Measurements from ENCODE around the gene ZFAND3.

The ZFAND3 gene

DNA sequence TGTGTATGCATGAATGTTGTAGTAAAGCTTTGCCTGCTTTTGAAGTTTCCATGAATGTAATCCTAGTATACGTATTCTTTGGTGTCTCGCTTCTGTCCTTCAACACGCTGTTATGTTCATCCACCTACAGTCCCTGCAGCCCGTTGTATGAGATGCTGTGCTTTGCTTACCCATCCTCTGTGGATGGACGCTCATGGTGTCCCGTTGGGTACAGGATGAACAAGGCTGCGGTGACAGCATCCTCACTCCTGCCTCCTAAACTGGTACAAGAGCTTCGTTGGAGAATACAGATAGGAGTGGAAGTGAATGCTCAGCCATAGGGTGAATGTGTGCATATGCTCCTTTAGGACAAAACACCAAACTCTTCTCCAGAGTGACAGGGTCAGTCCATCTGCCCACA is 366.2 kb downstream of the ZFAND3 start:
- H3K4me3 ChIP-seq (ENCODE audit: extremely low read depth, insufficient read depth, low read length, poor library complexity, severe bottlenecking): no peak overlapping the region
- no peaks in the 10 kb centered on the region for H3K36me3 ChIP-seq (ENCODE audit: control insufficient read depth, insufficient read depth, low read length)
- WGBS, 2 experiments (ENCODE audit: insufficient coverage in 2 of 2): 94 to 97% methylated on average over 4 to 6 of the region's 8 CpGs
- no peak overlapping the region for H3K27ac ChIP-seq (ENCODE audit: low read depth, low read length, severe bottlenecking)
- no peaks in the 10 kb centered on the region for H3K4me1 ChIP-seq (ENCODE audit: control insufficient read depth, insufficient read depth, low read length, poor library complexity, severe bottlenecking)
- H3K9me3 ChIP-seq (ENCODE audit: control insufficient read depth, low read length): no peaks in the 10 kb centered on the region

DNA sequence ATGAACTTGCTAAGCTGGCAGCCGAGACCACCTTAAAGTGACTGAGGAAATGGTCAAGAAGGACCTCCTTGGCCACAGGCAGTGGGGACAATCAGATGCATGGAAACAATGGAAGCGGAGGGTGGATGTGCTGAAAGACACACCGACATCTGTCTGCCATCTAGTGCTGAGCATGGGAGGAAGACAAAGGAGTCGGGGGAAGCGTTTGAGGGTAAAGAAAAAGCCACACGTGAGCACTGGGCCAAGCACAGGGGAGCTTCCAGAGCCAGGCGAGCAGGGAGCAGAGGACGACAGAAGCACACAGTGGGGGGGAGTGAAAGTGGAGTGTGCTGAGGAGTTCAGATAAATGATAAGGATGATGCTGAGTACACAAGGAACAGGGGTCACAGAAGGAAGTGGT is 367.8 kb downstream of the ZFAND3 start:
- Histone ChIP-seq H3K27ac (ENCODE audit: low read depth, low read length, severe bottlenecking) (no peak overlapping the region), H3K9me3 (ENCODE audit: control insufficient read depth, low read length) (no peaks in the 10 kb centered on the region), H3K36me3 (ENCODE audit: control insufficient read depth, insufficient read depth, low read length) (no peaks in the 10 kb centered on the region), H3K4me1 (ENCODE audit: control insufficient read depth, insufficient read depth, low read length, poor library complexity, severe bottlenecking) (no peaks in the 10 kb centered on the region), H3K4me3 (ENCODE audit: extremely low read depth, insufficient read depth, low read length, poor library complexity, severe bottlenecking) (no peak overlapping the region)
- WGBS, 2 experiments (ENCODE audit: insufficient coverage in 2 of 2): 44% methylated on average over 7 to 8 of the region's 8 CpGs

DNA sequence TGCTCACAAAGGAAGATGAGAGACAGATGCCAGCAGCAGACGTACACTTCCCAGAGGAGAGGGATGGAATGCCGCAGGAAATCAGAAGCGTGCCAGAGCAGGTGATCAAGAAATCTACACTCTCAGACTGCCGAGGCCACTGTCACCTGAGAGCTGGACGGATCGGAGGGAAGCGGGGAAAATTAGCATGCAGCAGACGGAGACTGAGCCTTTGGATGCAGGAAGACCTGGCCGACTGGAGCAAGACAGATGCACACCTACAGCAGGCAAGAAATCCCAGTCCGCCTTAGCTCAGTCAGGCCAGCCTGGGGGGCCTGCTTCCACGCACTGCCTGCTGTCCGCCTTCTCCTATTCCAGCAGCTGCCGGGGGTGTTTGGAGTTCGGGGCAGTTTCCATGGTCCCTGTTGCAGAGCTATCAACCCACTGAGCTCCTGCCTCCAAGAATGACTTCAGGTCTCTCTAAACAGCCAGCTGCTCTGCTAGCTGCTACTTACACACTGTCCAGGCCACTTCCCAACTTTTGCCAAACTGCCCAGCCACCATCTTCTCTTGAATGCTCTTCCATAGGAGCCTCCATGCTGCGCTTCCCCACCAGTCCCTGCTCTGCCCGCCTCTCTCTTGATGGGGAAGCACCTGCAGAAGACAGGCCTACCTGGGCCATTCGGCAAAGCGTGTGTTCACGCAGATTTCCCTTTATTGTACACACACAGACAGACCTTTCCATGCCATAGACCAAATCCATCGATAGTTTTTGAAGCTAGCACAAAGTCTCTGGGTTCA is 368.5 kb downstream of the ZFAND3 start:
- WGBS, 2 experiments (ENCODE audit: insufficient coverage in 2 of 2): 93 to 95% methylated on average over 20 of the region's 20 CpGs
- no peak overlapping the region for H3K4me3 ChIP-seq (ENCODE audit: extremely low read depth, insufficient read depth, low read length, poor library complexity, severe bottlenecking)
- no peak overlapping the region for H3K27ac ChIP-seq (ENCODE audit: low read depth, low read length, severe bottlenecking)
- H3K36me3 ChIP-seq (ENCODE audit: control insufficient read depth, insufficient read depth, low read length): no peaks in the 10 kb centered on the region
- no peaks in the 10 kb centered on the region for H3K4me1 ChIP-seq (ENCODE audit: control insufficient read depth, insufficient read depth, low read length, poor library complexity, severe bottlenecking)
- no peaks in the 10 kb centered on the region for H3K9me3 ChIP-seq (ENCODE audit: control insufficient read depth, low read length)

DNA sequence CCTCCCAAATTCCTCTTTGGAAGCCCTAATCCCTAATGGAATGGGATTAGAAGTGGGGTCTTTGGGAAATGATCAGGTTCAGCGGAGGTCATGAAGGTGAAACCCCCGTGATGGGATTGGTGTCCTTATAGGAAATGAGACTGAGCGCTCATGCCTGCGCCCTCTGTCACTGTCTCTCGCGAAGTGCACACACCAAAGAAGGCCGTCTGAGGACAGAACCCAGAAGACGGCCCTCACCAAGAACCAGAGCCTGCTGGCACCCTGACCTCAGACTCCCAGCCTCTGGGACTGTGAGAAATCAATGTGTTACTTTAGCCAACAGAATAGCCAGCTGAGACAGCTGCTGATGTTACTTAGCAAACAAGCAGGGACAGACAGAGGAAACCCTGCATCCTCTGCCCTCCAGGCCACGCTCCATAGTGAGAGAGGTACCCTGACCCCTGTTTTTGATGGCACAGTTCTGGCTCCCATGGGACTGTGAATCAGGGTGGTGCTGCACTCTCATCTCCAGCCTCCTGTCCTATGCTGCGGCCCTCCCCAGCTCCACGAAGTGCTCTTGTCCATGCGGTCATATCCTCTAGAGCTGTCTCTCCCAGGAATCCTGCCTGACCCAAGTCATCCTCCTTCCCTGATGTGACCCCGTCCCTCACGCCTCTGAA is 369.3 kb downstream of the ZFAND3 start:
- no peak overlapping the region for H3K4me3 ChIP-seq (ENCODE audit: extremely low read depth, insufficient read depth, low read length, poor library complexity, severe bottlenecking)
- H3K36me3 ChIP-seq (ENCODE audit: control insufficient read depth, insufficient read depth, low read length): no peaks in the 10 kb centered on the region
- WGBS, 2 experiments (ENCODE audit: insufficient coverage in 2 of 2): 94 to 97% methylated on average over 10 to 13 of the region's 14 CpGs
- H3K9me3 ChIP-seq (ENCODE audit: control insufficient read depth, low read length): no peaks in the 10 kb centered on the region
- no peak overlapping the region for H3K27ac ChIP-seq (ENCODE audit: low read depth, low read length, severe bottlenecking)
- no peaks in the 10 kb centered on the region for H3K4me1 ChIP-seq (ENCODE audit: control insufficient read depth, insufficient read depth, low read length, poor library complexity, severe bottlenecking)

DNA sequence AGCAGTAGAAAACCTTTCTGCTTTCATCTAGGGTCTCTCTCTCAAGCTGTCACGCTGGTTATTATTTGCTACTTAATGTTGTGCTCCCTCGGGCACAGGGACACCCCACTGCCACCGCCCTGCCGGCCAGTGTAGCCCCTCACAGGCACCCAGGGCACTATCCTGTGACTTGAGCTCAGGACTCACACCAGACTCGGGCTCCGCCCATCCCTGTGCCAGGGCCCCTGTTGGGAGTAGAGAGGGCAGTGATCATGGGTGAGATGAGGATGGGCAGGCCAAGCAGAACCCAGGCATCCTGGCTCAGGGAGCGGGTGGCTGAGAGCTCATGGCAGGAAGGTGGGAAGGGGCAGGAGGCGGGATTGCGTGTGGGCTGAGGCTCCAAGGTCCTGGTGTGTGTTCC is 371.9 kb downstream of the ZFAND3 start:
- Histone ChIP-seq H3K4me1 (ENCODE audit: control insufficient read depth, insufficient read depth, low read length, poor library complexity, severe bottlenecking) (no peaks in the 10 kb centered on the region), H3K9me3 (ENCODE audit: control insufficient read depth, low read length) (no peaks in the 10 kb centered on the region), H3K4me3 (ENCODE audit: extremely low read depth, insufficient read depth, low read length, poor library complexity, severe bottlenecking) (no peak overlapping the region), H3K36me3 (ENCODE audit: control insufficient read depth, insufficient read depth, low read length) (no peaks in the 10 kb centered on the region), H3K27ac (ENCODE audit: low read depth, low read length, severe bottlenecking) (no peak overlapping the region)
- WGBS, 2 experiments (ENCODE audit: insufficient coverage in 2 of 2): 71 to 86% methylated on average over 5 to 7 of the region's 9 CpGs

DNA sequence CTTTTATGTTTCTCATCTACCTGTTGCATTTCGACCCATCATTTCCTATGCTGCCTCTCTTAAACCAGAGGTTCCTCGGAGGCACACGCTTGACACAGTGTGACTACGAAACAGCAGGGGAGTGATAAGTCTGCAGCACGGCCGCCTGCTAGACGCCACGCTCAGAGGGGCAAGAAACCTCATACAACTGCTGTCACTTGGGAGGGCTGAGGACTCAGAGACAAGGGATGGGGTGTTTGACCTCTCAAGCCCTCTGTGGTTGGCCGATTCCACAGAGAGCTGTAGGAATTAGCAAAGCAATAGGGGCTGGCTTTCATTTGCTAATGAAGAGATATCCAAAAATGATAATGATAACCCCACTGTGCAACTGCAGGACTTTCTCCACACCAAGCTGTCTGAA is 372.5 kb downstream of the ZFAND3 start:
- WGBS, 2 experiments (ENCODE audit: insufficient coverage in 2 of 2): 35% methylated on average over 8 of the region's 9 CpGs; no CpG with 5 or more reads in 1 of the 2 experiments
- H3K9me3 ChIP-seq (ENCODE audit: control insufficient read depth, low read length): no peaks in the 10 kb centered on the region
- H3K27ac ChIP-seq (ENCODE audit: low read depth, low read length, severe bottlenecking): no peak overlapping the region
- H3K36me3 ChIP-seq (ENCODE audit: control insufficient read depth, insufficient read depth, low read length): no peaks in the 10 kb centered on the region
- H3K4me3 ChIP-seq (ENCODE audit: extremely low read depth, insufficient read depth, low read length, poor library complexity, severe bottlenecking): no peak overlapping the region
- H3K4me1 ChIP-seq (ENCODE audit: control insufficient read depth, insufficient read depth, low read length, poor library complexity, severe bottlenecking): no peaks in the 10 kb centered on the region

DNA sequence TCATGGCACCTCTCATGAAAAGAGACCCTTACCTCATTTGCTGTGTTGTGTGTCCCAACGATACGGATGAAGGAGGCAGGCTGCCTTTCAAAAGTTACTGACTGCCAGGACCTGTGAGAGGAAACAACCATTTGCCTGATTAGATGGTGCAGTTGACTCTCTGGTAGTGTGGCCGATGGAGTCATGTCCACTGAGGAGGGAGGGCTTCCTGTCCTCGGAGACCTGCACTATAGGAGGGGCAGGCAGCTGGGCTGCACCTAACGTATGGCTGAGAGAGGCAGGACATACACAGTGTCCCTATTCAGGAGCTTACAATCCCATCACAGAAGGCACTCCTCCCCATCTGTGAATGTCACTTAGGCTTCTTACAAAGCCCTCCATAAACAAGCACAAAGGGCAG is 373.0 kb downstream of the ZFAND3 start:
- no peaks in the 10 kb centered on the region for H3K4me1 ChIP-seq (ENCODE audit: control insufficient read depth, insufficient read depth, low read length, poor library complexity, severe bottlenecking)
- H3K27ac ChIP-seq (ENCODE audit: low read depth, low read length, severe bottlenecking): no peak overlapping the region
- no peaks in the 10 kb centered on the region for H3K36me3 ChIP-seq (ENCODE audit: control insufficient read depth, insufficient read depth, low read length)
- H3K4me3 ChIP-seq (ENCODE audit: extremely low read depth, insufficient read depth, low read length, poor library complexity, severe bottlenecking): no peak overlapping the region
- 39 to 70% methylated on average over 2 to 3 of the region's 5 CpGs for WGBS, 2 experiments (ENCODE audit: insufficient coverage in 2 of 2)
- H3K9me3 ChIP-seq (ENCODE audit: control insufficient read depth, low read length): no peaks in the 10 kb centered on the region

DNA sequence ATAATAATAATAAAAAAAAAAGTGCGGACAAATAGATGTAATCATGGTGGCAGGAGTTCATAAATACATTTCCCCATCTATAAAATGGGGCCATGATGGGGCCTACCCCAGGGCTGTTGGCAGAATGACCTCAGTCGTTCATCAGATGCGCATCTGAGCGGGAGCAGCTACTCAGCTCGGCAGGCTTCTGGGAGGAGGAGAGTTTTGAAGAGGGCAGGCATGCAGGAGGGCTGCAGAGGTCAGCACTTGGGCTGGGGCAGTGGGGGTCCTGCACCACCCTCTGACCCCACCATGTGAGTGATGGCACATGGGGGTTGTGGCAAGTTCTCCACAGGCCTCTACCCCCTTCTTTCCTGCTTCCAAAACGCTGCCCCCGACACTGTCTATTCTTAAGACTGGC is 373.5 kb downstream of the ZFAND3 start:
- 40 to 57% methylated on average over 1 to 2 of the region's 7 CpGs for WGBS, 2 experiments (ENCODE audit: insufficient coverage in 2 of 2)
- H3K36me3 ChIP-seq (ENCODE audit: control insufficient read depth, insufficient read depth, low read length): no peaks in the 10 kb centered on the region
- no peaks in the 10 kb centered on the region for H3K4me1 ChIP-seq (ENCODE audit: control insufficient read depth, insufficient read depth, low read length, poor library complexity, severe bottlenecking)
- no peaks in the 10 kb centered on the region for H3K9me3 ChIP-seq (ENCODE audit: control insufficient read depth, low read length)
- H3K27ac ChIP-seq (ENCODE audit: low read depth, low read length, severe bottlenecking): no peak overlapping the region
- H3K4me3 ChIP-seq (ENCODE audit: extremely low read depth, insufficient read depth, low read length, poor library complexity, severe bottlenecking): no peak overlapping the region

DNA sequence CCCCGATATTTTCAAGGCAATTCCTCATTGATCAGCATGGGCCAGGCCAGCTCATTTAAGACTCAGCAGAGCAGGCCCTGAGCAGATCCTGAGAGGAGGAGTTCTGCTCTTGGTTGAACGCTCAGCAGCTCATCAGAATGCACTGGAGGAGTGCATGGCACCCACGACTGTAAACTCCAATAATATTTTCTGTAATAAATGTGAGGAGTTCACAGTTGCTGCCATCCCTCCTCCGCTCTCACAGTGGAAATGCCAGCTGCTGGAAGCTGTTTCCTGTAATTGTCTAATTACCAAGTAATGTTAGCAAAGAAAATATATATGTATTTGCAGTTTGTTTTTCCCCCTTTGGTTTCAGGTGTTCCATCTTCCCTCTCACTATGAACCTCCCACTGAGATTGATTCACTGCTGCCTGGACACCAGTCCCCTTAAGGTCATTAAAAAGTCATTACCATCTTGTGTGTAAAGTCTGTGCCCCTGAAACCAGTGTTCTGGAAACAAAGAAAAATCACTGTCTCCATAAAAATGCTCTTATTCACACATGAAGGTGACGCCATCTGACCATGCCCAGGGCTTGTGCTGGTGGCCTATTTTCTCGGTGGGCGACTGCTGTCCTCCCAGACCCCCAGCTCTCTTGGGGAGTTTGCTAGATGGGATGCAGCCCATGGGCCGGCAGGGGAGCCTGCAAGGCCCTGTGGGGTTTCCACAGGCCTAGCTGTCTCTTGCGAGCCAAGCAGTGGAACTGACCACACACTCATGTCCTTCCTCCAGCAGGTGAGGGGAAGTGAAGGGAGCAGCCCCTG is 374.2 kb downstream of the ZFAND3 start:
- Histone ChIP-seq H3K27ac (ENCODE audit: low read depth, low read length, severe bottlenecking) (no peak overlapping the region), H3K4me3 (ENCODE audit: extremely low read depth, insufficient read depth, low read length, poor library complexity, severe bottlenecking) (no peak overlapping the region), H3K9me3 (ENCODE audit: control insufficient read depth, low read length) (no peaks in the 10 kb centered on the region), H3K4me1 (ENCODE audit: control insufficient read depth, insufficient read depth, low read length, poor library complexity, severe bottlenecking) (no peaks in the 10 kb centered on the region), H3K36me3 (ENCODE audit: control insufficient read depth, insufficient read depth, low read length) (no peaks in the 10 kb centered on the region)
- WGBS, 2 experiments (ENCODE audit: insufficient coverage in 2 of 2): 81 to 84% methylated on average over 5 of the region's 9 CpGs

DNA sequence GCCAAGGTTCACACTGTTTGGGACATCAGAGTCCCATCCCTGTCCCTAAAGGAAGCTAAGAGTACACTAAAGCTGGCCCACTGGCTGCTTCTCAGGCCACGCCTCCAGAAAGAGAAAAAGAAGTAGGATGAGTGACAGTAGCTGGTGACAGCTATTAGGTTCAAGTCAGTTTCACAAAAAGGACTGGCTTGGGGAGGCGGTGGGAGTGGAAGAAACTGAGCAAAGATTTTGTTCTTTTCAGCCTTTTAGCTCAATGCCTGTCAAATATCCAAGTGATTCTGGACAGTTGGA is 374.7 kb downstream of the ZFAND3 start:
- Histone ChIP-seq H3K9me3 (ENCODE audit: control insufficient read depth, low read length) (no peaks in the 10 kb centered on the region), H3K27ac (ENCODE audit: low read depth, low read length, severe bottlenecking) (no peak overlapping the region), H3K4me1 (ENCODE audit: control insufficient read depth, insufficient read depth, low read length, poor library complexity, severe bottlenecking) (no peaks in the 10 kb centered on the region), H3K4me3 (ENCODE audit: extremely low read depth, insufficient read depth, low read length, poor library complexity, severe bottlenecking) (no peak overlapping the region), H3K36me3 (ENCODE audit: control insufficient read depth, insufficient read depth, low read length) (no peaks in the 10 kb centered on the region)
- 100% methylated on average over 2 of the region's 2 CpGs for WGBS, 2 experiments (ENCODE audit: insufficient coverage in 2 of 2)

DNA sequence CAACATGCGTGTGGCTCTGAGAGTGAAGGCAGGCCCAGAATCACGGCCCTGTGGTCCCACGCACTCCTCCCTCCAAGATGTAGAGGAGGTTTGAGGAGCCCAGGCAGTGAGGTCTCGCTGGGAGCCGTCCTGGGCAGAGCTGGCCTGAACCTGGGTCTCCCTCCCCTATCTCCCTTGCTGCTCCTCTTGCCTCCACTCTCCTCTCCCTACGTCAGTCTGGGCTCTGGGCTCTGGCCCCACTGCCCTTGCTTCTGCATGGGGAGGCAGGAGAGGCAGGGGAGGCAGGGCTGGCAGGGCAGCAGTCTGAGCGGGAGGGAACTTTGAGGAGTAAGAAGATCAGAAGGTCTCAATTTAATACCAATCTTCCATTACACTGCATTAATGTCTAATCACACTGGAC is 375.1 kb downstream of the ZFAND3 start:
- 84 to 86% methylated on average over 3 to 5 of the region's 7 CpGs for WGBS, 2 experiments (ENCODE audit: insufficient coverage in 2 of 2)
- no peak overlapping the region for H3K27ac ChIP-seq (ENCODE audit: low read depth, low read length, severe bottlenecking)
- H3K4me3 ChIP-seq (ENCODE audit: extremely low read depth, insufficient read depth, low read length, poor library complexity, severe bottlenecking): no peak overlapping the region
- H3K36me3 ChIP-seq (ENCODE audit: control insufficient read depth, insufficient read depth, low read length): no peaks in the 10 kb centered on the region
- H3K4me1 ChIP-seq (ENCODE audit: control insufficient read depth, insufficient read depth, low read length, poor library complexity, severe bottlenecking): no peaks in the 10 kb centered on the region
- H3K9me3 ChIP-seq (ENCODE audit: control insufficient read depth, low read length): no peaks in the 10 kb centered on the region
